Activated naive CD8-positive, alpha-beta T cell treated with anti-CD3 and anti-CD28 coated beads, Interleukin-2, amount 10 ng/mL, durations not matched to agents 7 days and 5 days (primary cell): ENCODE data around the gene PCARE. TPM values are rescaled to one million over a fixed set of nuclear protein-coding genes. Genes with fewer than 3 reads are reported as not detected.
A peak's percentile ranks its signal among the peaks of the same experiment; 100 is the strongest.
"Not testable (repeated sequence)": the region's sequence is repeated elsewhere in the genome, so short reads cannot be mapped to it uniquely, and the experiment has no call there.

Experiments used
- ATAC-seq: fragments of 150-1000 bp; cut with Tn5 transposase; one replicate; pipeline ENCODE4 v1.10.0; 2021; ENCODE audit warnings: low read depth, moderate library complexity
- POLR2A ChIA-PET: fragments of 350-600 bp; sonication (Branson Sonifier 250); formaldehyde crosslinking; loops from one replicate; lab custom pipeline; 2021; ENCODE audit warnings: antibody characterized with exemption; lab: Charles Lee
- DNase-seq: peaks from one replicate; pipeline ENCODE4 v3.0.0; 2021
- H3K27ac Mint-ChIP-seq: one replicate; pipeline ENCODE4 v1.8.0; 2022; ENCODE audit warnings: mild to moderate bottlenecking, mixed read lengths
- H3K27me3 Mint-ChIP-seq: one replicate; pipeline ENCODE4 v1.8.0; 2022; ENCODE audit warnings: mild to moderate bottlenecking, moderate library complexity, mixed read lengths
- H3K36me3 Mint-ChIP-seq: one replicate; pipeline ENCODE4 v1.8.0; 2021; ENCODE audit warnings: mild to moderate bottlenecking, mixed read lengths
- H3K4me1 Mint-ChIP-seq: one replicate; pipeline ENCODE4 v1.8.0; 2021; ENCODE audit warnings: mixed read lengths
- H3K4me3 Mint-ChIP-seq: one replicate; pipeline ENCODE4 v1.8.0; 2022; ENCODE audit warnings: mild to moderate bottlenecking, moderate library complexity, mixed read lengths
- H3K9me3 Mint-ChIP-seq: one replicate; pipeline ENCODE4 v1.8.0; 2021; ENCODE audit warnings: mixed read lengths
- total RNA-seq, 2 experiments: library from RNA; stranded (reverse); gene quantifications; one replicate each; pipeline ENCODE4 v1.2.3, GENCODE V29; 2021

The PCARE gene
- total RNA-seq, 2 experiments from 2014 or later, result not detected

DNA sequence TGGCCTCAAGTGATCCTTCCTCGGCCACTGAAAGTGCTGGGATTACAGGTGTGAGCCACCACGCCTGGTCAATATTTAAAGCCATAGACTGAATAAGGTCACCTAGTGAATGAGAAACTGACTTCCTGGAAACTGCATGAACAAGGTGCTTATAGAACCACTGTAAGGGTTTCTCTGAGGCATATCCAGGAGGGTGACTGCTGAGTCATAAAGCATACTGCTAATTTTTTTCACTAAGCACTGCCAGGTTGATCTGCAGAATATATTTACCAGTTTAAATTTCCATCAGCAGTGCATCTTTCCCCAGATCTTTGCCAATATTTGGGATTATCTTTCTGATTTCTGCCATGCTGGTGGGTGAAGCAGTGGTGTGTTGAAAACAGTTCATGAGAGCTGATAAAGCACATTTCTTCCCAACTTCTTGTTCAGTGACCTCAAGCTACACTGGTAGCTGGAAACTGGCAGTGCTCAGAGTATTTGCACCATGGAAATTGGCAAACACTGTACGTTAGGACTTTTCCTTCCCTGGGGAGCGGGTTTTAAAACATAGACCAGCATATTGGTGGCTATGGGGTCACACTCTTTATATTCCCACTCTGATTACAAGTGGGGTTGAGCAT is 36.7 kb upstream of the PCARE start:
- ATAC-seq (peak; percentile 32), DNase-seq (no peak)
- Mint-ChIP-seq H3K36me3 (peaks cover 2% of the 10 kb centered on the region), H3K27ac (no peak overlapping the region), H3K4me3 (no peak overlapping the region), H3K27me3 (peaks cover 22% of the 10 kb centered on the region), H3K9me3 (no peaks in the 10 kb centered on the region), H3K4me1 (peaks cover 8% of the 10 kb centered on the region)
- POLR2A ChIA-PET, result no interaction called here

GRCh38 chr2:29109246-29109645 is 34.9 kb upstream of the PCARE start:
- ATAC-seq, result no peak
- peaks cover 20% of the 10 kb centered on the region for H3K27me3 Mint-ChIP-seq
- no peak overlapping the region for H3K4me3 Mint-ChIP-seq

GRCh38 chr2:29108225-29108624 is 33.9 kb upstream of the PCARE start:
- no peak for ATAC-seq

More at GRCh38 chr2:29109246-29109645, 34.9 kb upstream of the PCARE start:
- no peaks in the 10 kb centered on the region for H3K9me3 Mint-ChIP-seq
- peaks cover 3% of the 10 kb centered on the region for H3K4me1 Mint-ChIP-seq
- H3K27ac Mint-ChIP-seq, result no peak overlapping the region
- no peak for DNase-seq
- H3K36me3 Mint-ChIP-seq, result no peaks in the 10 kb centered on the region
- POLR2A ChIA-PET, result no interaction called here

GRCh38 chr2:29107547-29107946 is 33.2 kb upstream of the PCARE start:
- POLR2A ChIA-PET, H3K27ac Mint-ChIP-seq, H3K4me3 Mint-ChIP-seq: not testable (repeated sequence)

More at GRCh38 chr2:29108225-29108624, 33.9 kb upstream of the PCARE start:
- DNase-seq, result no peak
- Mint-ChIP-seq H3K27me3 (peaks cover 13% of the 10 kb centered on the region), H3K36me3 (no peaks in the 10 kb centered on the region), H3K9me3 (no peaks in the 10 kb centered on the region), H3K27ac (no peak overlapping the region), H3K4me3 (no peak overlapping the region), H3K4me1 (peaks cover 3% of the 10 kb centered on the region)
- POLR2A ChIA-PET, result no interaction called here

GRCh38 chr2:29106980-29107388 is 32.7 kb upstream of the PCARE start:
- H3K27me3 Mint-ChIP-seq, result peaks cover 6% of the 10 kb centered on the region
- H3K4me3 Mint-ChIP-seq, result no peak overlapping the region
- DNase-seq (no peak), ATAC-seq (no peak)
- no peaks in the 10 kb centered on the region for H3K9me3 Mint-ChIP-seq
- no peaks in the 10 kb centered on the region for H3K36me3 Mint-ChIP-seq
- H3K27ac Mint-ChIP-seq, result no peak overlapping the region
- peaks cover 6% of the 10 kb centered on the region for H3K4me1 Mint-ChIP-seq
- POLR2A ChIA-PET, result no interaction called here

More at GRCh38 chr2:29107547-29107946, 33.2 kb upstream of the PCARE start:
- H3K9me3 Mint-ChIP-seq, H3K27me3 Mint-ChIP-seq, ATAC-seq, H3K4me1 Mint-ChIP-seq, H3K36me3 Mint-ChIP-seq, DNase-seq: not testable (repeated sequence)

DNA sequence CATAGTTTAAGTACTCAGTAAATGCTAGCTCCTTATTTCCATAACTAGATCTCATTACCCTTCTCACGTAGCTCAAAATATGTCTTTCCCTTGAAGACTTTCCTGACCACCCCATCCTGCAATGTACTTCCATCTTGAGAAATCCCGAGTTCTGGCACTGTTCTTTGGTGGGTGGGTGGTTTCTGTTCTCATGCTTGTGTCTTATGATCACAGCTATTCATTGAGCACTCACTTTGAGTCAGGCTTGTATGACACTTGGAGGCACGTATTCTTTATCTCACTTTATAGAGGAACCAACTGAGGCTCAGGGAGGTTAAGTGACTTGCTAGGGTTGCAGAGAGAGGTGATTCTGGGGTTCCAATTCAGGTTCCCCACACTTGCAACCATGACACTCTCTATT is 31.9 kb upstream of the PCARE start:
- Mint-ChIP-seq H3K36me3 (no peaks in the 10 kb centered on the region), H3K27ac (no peak overlapping the region), H3K4me3 (no peak overlapping the region), H3K9me3 (no peaks in the 10 kb centered on the region), H3K4me1 (peaks cover 6% of the 10 kb centered on the region), H3K27me3 (peaks cover 6% of the 10 kb centered on the region)
- DNase-seq, result no peak
- POLR2A ChIA-PET, result no interaction called here
- ATAC-seq, result no peak

GRCh38 chr2:29105375-29105774 is 31.1 kb upstream of the PCARE start:
- no peak overlapping the region for H3K27ac Mint-ChIP-seq
- POLR2A ChIA-PET, result interaction anchor here (1.7 kb wide), 1 partner anchor 8 kb away, joined by 4 read pairs; no protein-coding TSS in a partner anchor

DNA sequence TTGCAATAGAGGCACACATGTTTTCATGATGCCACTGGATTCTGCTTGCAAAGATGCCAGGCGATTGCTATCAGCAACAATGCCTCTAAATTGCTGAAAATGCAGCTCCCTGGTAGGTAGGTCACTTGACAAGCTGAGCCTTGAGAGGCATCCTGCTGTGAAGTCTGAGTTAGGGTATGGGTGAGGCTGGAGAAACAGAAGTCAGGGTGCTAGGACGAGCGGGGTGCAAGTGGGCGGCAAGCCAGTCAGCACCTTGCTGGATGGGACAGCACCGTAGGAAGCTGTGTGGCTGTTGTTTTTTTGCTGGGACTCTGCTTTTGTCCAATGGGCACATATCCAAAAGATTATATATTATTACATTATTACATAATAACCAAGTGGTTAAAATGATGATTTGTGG is 30.4 kb upstream of the PCARE start:
- H3K27ac Mint-ChIP-seq, result no peak overlapping the region
- H3K9me3 Mint-ChIP-seq, result no peaks in the 10 kb centered on the region
- H3K4me1 Mint-ChIP-seq, result peaks cover 3% of the 10 kb centered on the region
- ATAC-seq (no peak), DNase-seq (no peak)
- H3K36me3 Mint-ChIP-seq, result no peaks in the 10 kb centered on the region
- peaks cover 6% of the 10 kb centered on the region for H3K27me3 Mint-ChIP-seq
- POLR2A ChIA-PET, result interaction anchor here (1.7 kb wide), 1 partner anchor 9 kb away, joined by 4 read pairs; no protein-coding TSS in a partner anchor
- no peak overlapping the region for H3K4me3 Mint-ChIP-seq

More at GRCh38 chr2:29105375-29105774, 31.1 kb upstream of the PCARE start:
- H3K4me3 Mint-ChIP-seq, result no peak overlapping the region
- ATAC-seq (no peak), DNase-seq (no peak)
- H3K36me3 Mint-ChIP-seq, result no peaks in the 10 kb centered on the region
- peaks cover 6% of the 10 kb centered on the region for H3K27me3 Mint-ChIP-seq
- peaks cover 3% of the 10 kb centered on the region for H3K4me1 Mint-ChIP-seq
- no peaks in the 10 kb centered on the region for H3K9me3 Mint-ChIP-seq

GRCh38 chr2:29100564-29100963 is 26.2 kb upstream of the PCARE start:
- Mint-ChIP-seq H3K4me3 (no peak overlapping the region), H3K4me1 (peaks cover 3% of the 10 kb centered on the region), H3K9me3 (no peaks in the 10 kb centered on the region), H3K36me3 (no peaks in the 10 kb centered on the region), H3K27me3 (peaks cover 6% of the 10 kb centered on the region), H3K27ac (no peak overlapping the region)
- DNase-seq (no peak), ATAC-seq (no peak)
- POLR2A ChIA-PET, result no interaction called here

- Mint-ChIP-seq H3K9me3 (no peaks in the 10 kb centered on the region), H3K4me1 (peaks cover 1% of the 10 kb centered on the region), H3K27ac (no peak overlapping the region), H3K27me3 (peaks cover 6% of the 10 kb centered on the region), H3K4me3 (no peak overlapping the region), H3K36me3 (no peaks in the 10 kb centered on the region)
- POLR2A ChIA-PET, result no interaction called here
- DNase-seq, result no peak
- no peak for ATAC-seq
Measured at GRCh38 chr2:29097569-29097968, 23.2 kb upstream of the PCARE start.

GRCh38 chr2:29096969-29097368 is 22.6 kb upstream of the PCARE start:
- no peak overlapping the region for H3K27ac Mint-ChIP-seq

GRCh38 chr2:29090311-29090710 is 16.0 kb upstream of the PCARE start:
- H3K9me3 Mint-ChIP-seq, DNase-seq, H3K4me3 Mint-ChIP-seq, H3K27ac Mint-ChIP-seq, H3K4me1 Mint-ChIP-seq, POLR2A ChIA-PET, H3K36me3 Mint-ChIP-seq, ATAC-seq: not testable (repeated sequence)
- H3K27me3 Mint-ChIP-seq, result peaks cover 11% of the 10 kb centered on the region

More at GRCh38 chr2:29096969-29097368, 22.6 kb upstream of the PCARE start:
- Mint-ChIP-seq H3K9me3 (no peaks in the 10 kb centered on the region), H3K4me3 (no peak overlapping the region), H3K27me3 (peaks cover 6% of the 10 kb centered on the region), H3K4me1 (no peaks in the 10 kb centered on the region), H3K36me3 (no peaks in the 10 kb centered on the region)
- DNase-seq (no peak), ATAC-seq (no peak)
- POLR2A ChIA-PET, result no interaction called here

GRCh38 chr2:29084554-29084953 is 10.2 kb upstream of the PCARE start:
- ATAC-seq, result no peak
- no peaks in the 10 kb centered on the region for H3K4me1 Mint-ChIP-seq
- POLR2A ChIA-PET, result no interaction called here
- H3K27me3 Mint-ChIP-seq, result peaks cover 5% of the 10 kb centered on the region
- no peak overlapping the region for H3K27ac Mint-ChIP-seq
- H3K36me3 Mint-ChIP-seq, result no peaks in the 10 kb centered on the region
- DNase-seq, result no peak
- no peak overlapping the region for H3K4me3 Mint-ChIP-seq
- H3K9me3 Mint-ChIP-seq, result no peaks in the 10 kb centered on the region

GRCh38 chr2:29082804-29083495 is 8.6 kb upstream of the PCARE start:
- DNase-seq, result no peak
- Mint-ChIP-seq H3K27me3 (peaks cover 5% of the 10 kb centered on the region), H3K27ac (no peak overlapping the region), H3K4me1 (no peaks in the 10 kb centered on the region), H3K4me3 (no peak overlapping the region), H3K9me3 (peaks cover 1% of the 10 kb centered on the region), H3K36me3 (no peaks in the 10 kb centered on the region)
- POLR2A ChIA-PET, result no interaction called here
- ATAC-seq, result no peak
